Right lobe of liver (tissue), 6 donors: ENCODE data around the gene SEPTIN10. TPM values are rescaled to one million over a fixed set of nuclear protein-coding genes. Genes with fewer than 3 reads are reported as not detected.

Experiments
- ATAC-seq, 4 donors: fragments of 200-7000 bp; cut with Tn5 transposase; one replicate each; pipeline ENCODE4 v1.9.1; 2020; ENCODE audit warnings: mild to moderate bottlenecking in 4 of 4, moderate library complexity in 4 of 4
- DNase-seq, 3 donors: peaks; one replicate each; pipeline ENCODE4 v3.0.0-alpha.2; 2020
- H3K27ac ChIP-seq, 3 donors: fragments of 200-600 bp; one replicate each; pipeline ENCODE4 v1.8.0; 2022
- H3K27me3 ChIP-seq, 2 donors: fragments of 200-600 bp; one replicate each; pipeline ENCODE4 v1.8.0; 2022
- H3K36me3 ChIP-seq, 4 donors: fragments of 200-600 bp; sonication (generic) in 1 of 4; one replicate each; pipeline versions ENCODE4 v1.5.1 to v1.8.0; 2017 to 2022; ENCODE audit warnings: control low read depth in 1 of 4
- H3K4me1 ChIP-seq, 4 donors: fragments of 200-600 bp; sonication (generic) in 1 of 4; one replicate each; pipeline versions ENCODE4 v1.5.1 to v1.8.0; 2017 to 2022; ENCODE audit warnings: control low read depth in 1 of 4
- H3K4me3 ChIP-seq, 3 donors: fragments of 200-600 bp; one replicate each; pipeline ENCODE4 v1.8.0; 2022
- H3K9me3 ChIP-seq, 4 donors: fragments of 200-600 bp; sonication (generic) in 1 of 4; one replicate each; pipeline versions ENCODE4 v1.5.1 to v1.8.0; 2017 to 2022; ENCODE audit warnings: control low read depth in 1 of 4
- POLR2A ChIP-seq: fragments of 450-650 bp; IDR thresholded peaks from one replicate; pipeline ENCODE4 v1.6.1; 2017; ENCODE audit warnings: antibody characterized with exemption, mild to moderate bottlenecking
- WGBS: methylation state at CpG from one replicate; pipeline ENCODE4 v1.1.6; 2018; ENCODE audit warnings: low coverage, low lambda C conversion rate; ENCODE audit not compliant: insufficient coverage; ENCODE audit errors: missing lambda C conversion rate; 5-methylcytosine and 5-hydroxymethylcytosine counted together
- intact Hi-C, 2 donors: fragments of 100-400 bp; cut with DNase I; formaldehyde crosslinking; loops; one replicate each; pipeline versions ENCODE4 v1.11.2 to v1.14.1; 2022
- total RNA-seq, 6 experiments: library from RNA; depleted of rRNA in 2 of 6; stranded (reverse); fragments of >200 nt in 2 of 6; fragmentation: NEBNext Ultra II Directional in 3 of 6; extraction: Animal tissue kit (Norgen Biotek cat#: 25700) in 3 of 6; gene quantifications; one replicate each; pipeline versions ENCODE4 v1.1.0 to v1.2.4, GENCODE V29; 2016 to 2023
- TF ChIP-seq, protein P1 (sequence below), 4 donors: fragments of 200-600 bp in 3 of 4; fragments of 450-650 bp in 1 of 4; IDR thresholded peaks; one replicate each; pipeline versions ENCODE4 v1.5.1 to v1.8.0; 2016 to 2022; ENCODE audit warnings: antibody characterized with exemption in 4 of 4, mild to moderate bottlenecking in 2 of 4
- donor health status: DM: no; HTN: yes; CAD: no.
- donor health status: DM: no; HTN: no; CAD: no.
- donor health status: DM: no; HTN: no; CAD: no.
- donor health status: DM: no; HTN: yes; CAD: no.
- donor health status: DM: no; HTN: yes; CAD: no.

The SEPTIN10 gene
- total RNA-seq, 6 experiments from 2014 or later: 34.6 to 52.8 (median 40.8) TPM

DNA sequence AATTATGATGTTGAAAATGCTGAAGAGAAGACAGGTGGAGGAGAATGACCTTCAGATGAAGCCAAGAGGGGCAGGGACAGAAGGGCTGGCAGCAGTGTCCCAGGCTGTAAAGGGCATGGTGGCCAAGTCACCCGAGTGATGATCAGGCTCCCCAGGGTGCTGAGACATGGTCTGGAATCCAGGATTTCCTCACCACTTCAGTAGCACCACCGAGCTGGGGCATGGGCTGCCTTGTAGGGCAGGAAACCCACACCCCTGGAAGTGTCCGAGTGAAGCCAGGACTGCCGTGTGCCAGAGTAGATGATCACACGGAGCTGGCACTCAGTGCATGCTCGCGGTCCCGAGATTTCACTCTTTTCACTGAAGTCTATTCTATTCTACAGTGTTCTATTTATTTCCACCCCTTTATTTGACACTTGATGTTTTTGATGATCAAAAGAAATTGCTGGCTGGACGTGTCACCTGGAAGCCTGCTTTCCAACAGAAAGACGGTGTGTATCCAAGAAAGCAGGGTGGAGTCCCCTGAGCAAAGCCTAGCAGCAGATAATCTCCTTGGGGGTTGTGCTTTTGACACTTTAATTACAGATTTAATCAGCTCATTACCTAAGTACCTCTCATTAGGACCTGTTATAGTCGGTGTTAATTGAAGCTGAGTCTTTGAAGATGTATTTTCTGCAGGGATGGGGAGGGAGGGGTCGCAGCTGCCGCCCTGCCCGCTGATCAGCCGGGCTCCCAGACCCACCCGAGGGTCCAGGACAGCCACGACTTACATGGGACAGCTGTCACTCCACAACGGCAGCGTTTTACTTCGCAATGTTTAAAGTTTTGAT is 92.3 kb downstream of the SEPTIN10 start:
- WGBS: 53% methylated on average over 12 of the region's 20 CpGs
- Histone ChIP-seq H3K4me3 (no peak overlapping the region), H3K27me3 (no peaks in the 10 kb centered on the region), H3K4me1 (peaks cover 0 to 4% (median 0%) of the 10 kb centered on the region in 4 donors), H3K36me3 (no peaks in the 10 kb centered on the region), H3K9me3 (no peaks in the 10 kb centered on the region), H3K27ac (no peak overlapping the region)
- TF ChIP-seq, protein P1, sequence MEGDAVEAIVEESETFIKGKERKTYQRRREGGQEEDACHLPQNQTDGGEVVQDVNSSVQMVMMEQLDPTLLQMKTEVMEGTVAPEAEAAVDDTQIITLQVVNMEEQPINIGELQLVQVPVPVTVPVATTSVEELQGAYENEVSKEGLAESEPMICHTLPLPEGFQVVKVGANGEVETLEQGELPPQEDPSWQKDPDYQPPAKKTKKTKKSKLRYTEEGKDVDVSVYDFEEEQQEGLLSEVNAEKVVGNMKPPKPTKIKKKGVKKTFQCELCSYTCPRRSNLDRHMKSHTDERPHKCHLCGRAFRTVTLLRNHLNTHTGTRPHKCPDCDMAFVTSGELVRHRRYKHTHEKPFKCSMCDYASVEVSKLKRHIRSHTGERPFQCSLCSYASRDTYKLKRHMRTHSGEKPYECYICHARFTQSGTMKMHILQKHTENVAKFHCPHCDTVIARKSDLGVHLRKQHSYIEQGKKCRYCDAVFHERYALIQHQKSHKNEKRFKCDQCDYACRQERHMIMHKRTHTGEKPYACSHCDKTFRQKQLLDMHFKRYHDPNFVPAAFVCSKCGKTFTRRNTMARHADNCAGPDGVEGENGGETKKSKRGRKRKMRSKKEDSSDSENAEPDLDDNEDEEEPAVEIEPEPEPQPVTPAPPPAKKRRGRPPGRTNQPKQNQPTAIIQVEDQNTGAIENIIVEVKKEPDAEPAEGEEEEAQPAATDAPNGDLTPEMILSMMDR (IDR thresholded peaks at IDR 0.05): no peak
- TF ChIP-seq POLR2A: no peak
- DNase-seq: peak in 1 of 3 donors; percentile 32
- intact Hi-C loops: no loop called here
- peak in 2 of 4 donors; percentile 19 to 35 for ATAC-seq

DNA sequence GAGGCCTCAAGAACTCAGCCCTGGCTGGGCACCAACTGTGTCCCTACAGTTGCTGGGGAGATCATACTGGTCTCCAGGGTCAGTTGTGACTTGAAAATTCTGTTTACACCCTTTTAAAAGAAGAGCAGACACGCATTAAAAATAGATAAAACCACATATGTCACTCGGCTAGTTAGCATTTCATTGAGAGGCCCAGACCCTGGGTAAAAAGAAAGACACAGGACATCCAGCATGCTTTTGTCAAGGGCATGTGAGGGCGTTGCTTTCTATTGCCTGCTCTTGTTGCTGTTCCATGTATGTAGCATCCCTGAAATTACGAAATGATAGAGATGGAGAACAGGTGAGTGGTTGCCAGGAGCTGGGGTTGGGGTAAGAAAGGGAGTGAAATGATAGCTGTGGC is 94.3 kb downstream of the SEPTIN10 start:
- ATAC-seq: no peak
- WGBS: 77% methylated on average over 4 of the region's 4 CpGs

DNA sequence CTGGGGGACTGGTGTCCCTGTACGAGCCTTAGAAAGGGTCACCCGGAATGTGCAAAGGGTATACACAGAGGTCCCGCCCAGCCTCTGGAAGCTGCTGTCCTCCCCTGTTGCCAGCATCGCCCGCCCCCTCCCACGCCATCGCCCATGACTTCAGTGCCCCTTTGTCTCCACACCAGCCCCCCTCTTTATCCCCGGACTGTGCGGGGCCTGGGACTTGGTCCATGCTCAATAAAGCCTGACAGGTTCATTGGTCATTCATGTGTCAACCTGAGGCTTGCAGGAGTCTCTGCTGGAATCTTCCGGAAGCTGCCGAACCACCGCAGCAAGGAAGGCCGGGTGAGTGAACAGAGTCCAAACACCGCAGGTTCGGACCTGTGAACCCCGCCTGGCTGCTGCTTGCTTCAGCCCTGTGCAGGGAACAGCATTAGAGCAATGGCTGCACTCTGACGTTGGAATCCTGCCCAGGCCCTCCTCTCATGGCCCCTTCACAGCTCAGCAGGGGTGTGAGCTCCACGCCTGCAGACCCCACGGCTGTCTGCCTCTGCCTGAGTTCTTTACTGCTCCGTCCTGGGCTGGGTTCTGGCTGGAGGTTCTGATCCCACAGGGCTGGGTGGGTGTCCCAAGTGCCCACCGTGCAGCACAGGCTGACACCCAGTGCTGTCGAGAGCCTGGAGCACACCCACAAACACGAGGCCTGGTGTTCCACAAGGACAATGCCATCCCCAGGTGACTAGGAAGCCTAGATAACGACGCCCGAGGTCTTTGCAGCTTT is 96.5 kb downstream of the SEPTIN10 start:
- Histone ChIP-seq H3K4me3 (no peak overlapping the region), H3K9me3 (no peaks in the 10 kb centered on the region), H3K4me1 (peaks cover 0 to 4% (median 0%) of the 10 kb centered on the region in 4 donors), H3K27ac (no peak overlapping the region), H3K27me3 (no peaks in the 10 kb centered on the region), H3K36me3 (no peaks in the 10 kb centered on the region)
- intact Hi-C loops: no loop called here
- WGBS: 87% methylated on average over 3 of the region's 26 CpGs
- TF ChIP-seq, protein P1 (IDR thresholded peaks at IDR 0.05): no peak
- no peak for TF ChIP-seq POLR2A
- DNase-seq: no peak
- ATAC-seq: no peak

More for the DNA sequence above, 94.3 kb downstream of the SEPTIN10 start:
- H3K27me3 ChIP-seq: no peaks in the 10 kb centered on the region
- H3K4me3 ChIP-seq: no peak overlapping the region
- H3K36me3 ChIP-seq: no peaks in the 10 kb centered on the region
- H3K9me3 ChIP-seq: no peaks in the 10 kb centered on the region
- peak in 1 of 3 donors; percentile 10 for DNase-seq
- TF ChIP-seq, protein P1 (IDR thresholded peaks at IDR 0.05): no peak
- no peak for TF ChIP-seq POLR2A
- H3K4me1 ChIP-seq: peaks cover 0 to 4% (median 0%) of the 10 kb centered on the region in 4 donors
- no peak overlapping the region for H3K27ac ChIP-seq
- intact Hi-C loops: no loop called here

DNA sequence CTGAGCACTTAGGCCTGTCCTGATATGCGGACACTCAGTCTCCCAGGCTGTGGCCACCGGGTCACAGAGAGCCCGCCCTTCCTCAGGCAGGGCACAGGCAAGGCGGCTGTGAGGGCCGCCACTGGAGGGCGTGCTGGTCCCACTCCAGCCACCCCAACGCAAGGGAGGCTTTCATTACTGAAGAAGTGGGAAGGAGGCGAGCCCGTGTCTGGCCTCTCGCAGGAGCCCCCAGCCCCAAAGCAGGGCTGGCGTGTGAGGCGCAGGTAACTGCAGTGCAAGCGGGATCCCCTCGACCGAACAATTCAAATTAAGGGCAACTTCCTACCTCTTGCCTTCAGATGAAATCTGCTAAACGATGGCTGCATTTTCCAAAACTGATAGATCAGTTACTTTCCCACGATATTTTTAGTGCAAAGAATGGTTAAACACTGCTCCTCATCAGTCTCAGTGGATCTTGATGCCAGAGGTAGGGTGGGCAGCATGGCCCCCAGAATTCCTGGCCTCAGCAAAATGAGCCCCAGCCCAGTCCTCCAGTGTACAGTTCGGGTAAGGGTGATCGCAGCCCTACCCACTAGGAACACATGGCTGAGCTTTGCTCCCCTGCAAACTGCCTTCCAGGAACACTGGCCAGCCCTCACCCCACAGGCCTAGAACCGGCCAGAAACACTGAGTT is 97.2 kb downstream of the SEPTIN10 start:
- Histone ChIP-seq H3K27ac (no peak overlapping the region), H3K36me3 (no peaks in the 10 kb centered on the region), H3K27me3 (no peaks in the 10 kb centered on the region), H3K4me1 (no peaks in the 10 kb centered on the region), H3K9me3 (no peaks in the 10 kb centered on the region), H3K4me3 (no peak overlapping the region)
- 37% methylated on average over 9 of the region's 20 CpGs for WGBS
- intact Hi-C loops: no loop called here
- peak; percentile 75 to 76 (median 75) for DNase-seq
- TF ChIP-seq, protein P1 (IDR thresholded peaks at IDR 0.05): peak; percentile 56 to 91 (median 81)
- TF ChIP-seq POLR2A: no peak
- ATAC-seq: peak; percentile 88 to 95 (median 92)
